HEK293 (cell line): Measurements from ENCODE around the gene UBIAD1.
A peak's percentile ranks its signal among the peaks of the same experiment; 100 is the strongest.

ENCODE experiments used
- HIC1 ChIP-seq: fragments of 450-650 bp; formaldehyde crosslinking; IDR thresholded peaks from 2 replicates; pipeline ENCODE4 v1.5.1; 2016; ENCODE audit warnings: missing biosample characterization, missing genetic modification characterization
- HOXD13 ChIP-seq: sonication (generic); formaldehyde crosslinking; IDR thresholded peaks from 2 replicates; pipeline ENCODE4 v1.8.0; 2022; ENCODE audit warnings: missing genetic modification reagents, borderline replicate concordance
- IKZF3 ChIP-seq: fragments of 450-650 bp; IDR thresholded peaks from 2 replicates; pipeline ENCODE4 v1.5.0; 2018; ENCODE audit warnings: missing biosample characterization, mild to moderate bottlenecking, missing genetic modification characterization, moderate library complexity
- INSM2 ChIP-seq: fragments of 450-650 bp; formaldehyde crosslinking; IDR thresholded peaks from 2 replicates; pipeline ENCODE4 v1.5.1; 2016; ENCODE audit warnings: missing biosample characterization, missing genetic modification characterization
- KLF1 ChIP-seq: fragments of 450-650 bp; formaldehyde crosslinking; IDR thresholded peaks from 2 replicates; pipeline ENCODE4 v1.5.1; 2016; ENCODE audit warnings: missing biosample characterization, missing genetic modification characterization
- OVOL3 ChIP-seq: fragments of 450-650 bp; formaldehyde crosslinking; IDR thresholded peaks from 2 replicates; pipeline ENCODE4 v1.5.1; 2016; ENCODE audit warnings: missing biosample characterization, missing genetic modification characterization
- RBAK ChIP-seq: fragments of 450-650 bp; formaldehyde crosslinking; IDR thresholded peaks from 2 replicates; pipeline ENCODE4 v1.5.1; 2016; ENCODE audit warnings: missing biosample characterization, missing genetic modification characterization
- TCF7L2 ChIP-seq: IDR thresholded peaks from 2 replicates; pipeline ENCODE4 v1.6.1; 2011; ENCODE audit warnings: low read depth, mild to moderate bottlenecking, inconsistent platforms, low read length, moderate library complexity, borderline replicate concordance
- YY1 ChIP-seq: fragments of 450-650 bp; formaldehyde crosslinking; IDR thresholded peaks from 2 replicates; pipeline ENCODE4 v1.5.1; 2018; ENCODE audit warnings: missing biosample characterization, missing genetic modification characterization
- ZBTB11 ChIP-seq: fragments of 450-650 bp; formaldehyde crosslinking; conservative IDR thresholded peaks from 2 replicates; pipeline ENCODE4 v1.5.1; 2016; ENCODE audit warnings: low read depth, missing biosample characterization, missing genetic modification characterization
- ZBTB20 ChIP-seq: fragments of 450-650 bp; formaldehyde crosslinking; IDR thresholded peaks from 2 replicates; pipeline ENCODE4 v1.5.1; 2016; ENCODE audit warnings: missing biosample characterization, missing genetic modification characterization
- ZNF133 ChIP-seq: fragments of 450-650 bp; formaldehyde crosslinking; IDR thresholded peaks from 2 replicates; pipeline ENCODE4 v1.5.1; 2016; ENCODE audit warnings: missing biosample characterization, missing genetic modification characterization
- ZNF184 ChIP-seq: fragments of 450-650 bp; IDR thresholded peaks from 2 replicates; pipeline ENCODE4 v1.5.1; 2018; ENCODE audit warnings: missing biosample characterization, mild to moderate bottlenecking, missing genetic modification characterization
- ZNF24 ChIP-seq: fragments of 450-650 bp; formaldehyde crosslinking; IDR thresholded peaks from 2 replicates; pipeline ENCODE4 v1.5.1; 2016; ENCODE audit warnings: missing biosample characterization, missing genetic modification characterization
- ZNF26 ChIP-seq: fragments of 450-650 bp; formaldehyde crosslinking; IDR thresholded peaks from 2 replicates; pipeline ENCODE4 v1.5.1; 2016; ENCODE audit warnings: missing biosample characterization, missing genetic modification characterization
- ZNF354C ChIP-seq: fragments of 450-650 bp; formaldehyde crosslinking; IDR thresholded peaks from 2 replicates; pipeline ENCODE4 v1.5.1; 2016; ENCODE audit warnings: missing biosample characterization, missing genetic modification characterization, low read depth, borderline replicate concordance
- ZNF423 ChIP-seq: fragments of 450-650 bp; formaldehyde crosslinking; IDR thresholded peaks from 2 replicates; pipeline ENCODE4 v1.5.1; 2016; ENCODE audit warnings: missing biosample characterization, missing genetic modification characterization
- ZNF433 ChIP-seq: fragments of 450-650 bp; formaldehyde crosslinking; IDR thresholded peaks from 2 replicates; pipeline ENCODE4 v1.5.1; 2016; ENCODE audit warnings: missing biosample characterization, missing genetic modification characterization, low read depth
- ZNF560 ChIP-seq: fragments of 450-650 bp; formaldehyde crosslinking; IDR thresholded peaks from 2 replicates; pipeline ENCODE4 v1.5.1; 2017; ENCODE audit warnings: missing biosample characterization, missing genetic modification characterization, borderline replicate concordance
- ZNF571 ChIP-seq: fragments of 450-650 bp; formaldehyde crosslinking; IDR thresholded peaks from 2 replicates; pipeline ENCODE4 v1.5.0; 2017; ENCODE audit warnings: missing biosample characterization, missing genetic modification characterization
- ZNF624 ChIP-seq: fragments of 450-650 bp; formaldehyde crosslinking; IDR thresholded peaks from 2 replicates; pipeline ENCODE4 v1.5.1; 2017; ENCODE audit warnings: missing biosample characterization, missing genetic modification characterization
- ZNF654 ChIP-seq: fragments of 450-650 bp; formaldehyde crosslinking; IDR thresholded peaks from 2 replicates; pipeline ENCODE4 v1.5.1; 2016; ENCODE audit warnings: low read depth, missing biosample characterization, missing genetic modification characterization
- ZNF707 ChIP-seq: fragments of 450-650 bp; formaldehyde crosslinking; IDR thresholded peaks from 2 replicates; pipeline ENCODE4 v1.5.1; 2016; ENCODE audit warnings: missing biosample characterization, missing genetic modification characterization
- ZNF791 ChIP-seq: fragments of 450-650 bp; formaldehyde crosslinking; IDR thresholded peaks from 2 replicates; pipeline ENCODE4 v1.5.1; 2016; ENCODE audit warnings: missing biosample characterization, missing genetic modification characterization
- TF ChIP-seq, protein P1 (sequence below): fragments of 450-650 bp; formaldehyde crosslinking; IDR thresholded peaks from 2 replicates; pipeline ENCODE4 v1.5.1; 2017; ENCODE audit warnings: missing biosample characterization, missing genetic modification characterization
- TF ChIP-seq, protein P2 (sequence below): fragments of 450-650 bp; formaldehyde crosslinking; IDR thresholded peaks from 2 replicates; pipeline ENCODE4 v1.5.1; 2016; ENCODE audit warnings: missing biosample characterization, missing genetic modification characterization, low read depth

UBIAD1 gene

DNA sequence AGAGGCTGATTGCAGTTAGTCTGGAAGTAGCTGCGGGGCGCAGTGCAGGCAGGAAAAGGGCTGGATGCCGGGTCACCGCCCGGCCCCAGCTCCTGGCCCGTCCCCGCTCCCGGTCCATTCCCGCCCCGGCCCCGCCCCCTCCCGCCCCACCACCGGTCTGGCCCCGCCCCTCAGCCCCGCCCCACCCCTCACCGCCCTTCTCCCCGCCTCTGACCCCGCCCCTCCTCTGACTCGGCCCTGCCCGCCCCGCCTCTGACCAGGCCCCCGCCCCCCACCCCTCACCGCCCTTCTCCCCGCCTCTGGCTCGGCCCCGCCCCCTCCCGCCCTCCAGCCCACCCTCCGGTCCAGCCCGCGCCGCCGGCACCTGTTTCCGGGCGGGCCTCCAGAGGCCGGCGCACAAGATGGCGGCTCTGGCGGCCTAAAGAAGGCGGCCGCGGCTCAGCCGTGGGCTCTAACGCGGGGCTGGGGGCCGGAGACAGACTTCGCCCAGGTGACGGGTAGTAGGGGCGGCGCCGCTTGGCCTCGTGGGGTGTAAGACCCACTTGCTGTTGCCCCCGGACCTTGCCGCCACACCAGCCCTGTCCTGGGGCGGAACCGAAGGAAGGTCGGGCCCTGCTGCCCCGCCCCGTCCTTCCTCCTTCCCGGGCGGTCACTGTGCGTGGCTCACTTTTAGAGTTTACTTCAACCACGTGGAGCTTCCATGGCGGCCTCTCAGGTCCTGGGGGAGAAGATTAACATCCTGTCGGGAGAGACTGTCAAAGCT lies at the start of gene UBIAD1 (continued):
- TF ChIP-seq ZNF354C (tag by site-specific recombination) (no peak), ZNF433 (no peak), ZNF184 (0 out of 2 replicates have a peak, but pooled peaks have one; percentile 15), HOXD13 (CRISPR knock-in tag) (no peak), TCF7L2 (no peak), ZNF707 (no peak), IKZF3 (tag by site-specific recombination) (no peak; the same call in 1 of the 2 replicates), ZNF133 (no peak), ZNF654 (tag by site-specific recombination) (no peak), KLF1 (tag by site-specific recombination) (peak; percentile 92), ZNF423 (tag by site-specific recombination) (no peak; the same call in 1 of the 2 replicates), HIC1 (tag by site-specific recombination) (0 out of 2 replicates have a peak, but pooled peaks have one; percentile 33), ZNF624 (tag by site-specific recombination) (no peak), ZNF571 (tag by site-specific recombination) (no peak), ZBTB20 (tag by site-specific recombination) (peak; percentile 90), ZNF560 (no peak), ZNF26 (tag by site-specific recombination) (no peak), RBAK (tag by site-specific recombination) (no peak), ZBTB11 (tag by site-specific recombination) (peak; percentile 98), ZNF791 (tag by site-specific recombination) (no peak), YY1 (tag by site-specific recombination) (peak; percentile 98), ZNF24 (tag by site-specific recombination) (peak; percentile 72), INSM2 (tag by site-specific recombination) (peak; percentile 73), OVOL3 (tag by site-specific recombination) (peak; percentile 34; the same call in 1 of the 2 replicates)
- TF ChIP-seq, protein P1, sequence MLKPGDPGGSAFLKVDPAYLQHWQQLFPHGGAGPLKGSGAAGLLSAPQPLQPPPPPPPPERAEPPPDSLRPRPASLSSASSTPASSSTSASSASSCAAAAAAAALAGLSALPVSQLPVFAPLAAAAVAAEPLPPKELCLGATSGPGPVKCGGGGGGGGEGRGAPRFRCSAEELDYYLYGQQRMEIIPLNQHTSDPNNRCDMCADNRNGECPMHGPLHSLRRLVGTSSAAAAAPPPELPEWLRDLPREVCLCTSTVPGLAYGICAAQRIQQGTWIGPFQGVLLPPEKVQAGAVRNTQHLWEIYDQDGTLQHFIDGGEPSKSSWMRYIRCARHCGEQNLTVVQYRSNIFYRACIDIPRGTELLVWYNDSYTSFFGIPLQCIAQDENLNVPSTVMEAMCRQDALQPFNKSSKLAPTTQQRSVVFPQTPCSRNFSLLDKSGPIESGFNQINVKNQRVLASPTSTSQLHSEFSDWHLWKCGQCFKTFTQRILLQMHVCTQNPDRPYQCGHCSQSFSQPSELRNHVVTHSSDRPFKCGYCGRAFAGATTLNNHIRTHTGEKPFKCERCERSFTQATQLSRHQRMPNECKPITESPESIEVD (tag by site-specific recombination), result no peak
- TF ChIP-seq, protein P2, sequence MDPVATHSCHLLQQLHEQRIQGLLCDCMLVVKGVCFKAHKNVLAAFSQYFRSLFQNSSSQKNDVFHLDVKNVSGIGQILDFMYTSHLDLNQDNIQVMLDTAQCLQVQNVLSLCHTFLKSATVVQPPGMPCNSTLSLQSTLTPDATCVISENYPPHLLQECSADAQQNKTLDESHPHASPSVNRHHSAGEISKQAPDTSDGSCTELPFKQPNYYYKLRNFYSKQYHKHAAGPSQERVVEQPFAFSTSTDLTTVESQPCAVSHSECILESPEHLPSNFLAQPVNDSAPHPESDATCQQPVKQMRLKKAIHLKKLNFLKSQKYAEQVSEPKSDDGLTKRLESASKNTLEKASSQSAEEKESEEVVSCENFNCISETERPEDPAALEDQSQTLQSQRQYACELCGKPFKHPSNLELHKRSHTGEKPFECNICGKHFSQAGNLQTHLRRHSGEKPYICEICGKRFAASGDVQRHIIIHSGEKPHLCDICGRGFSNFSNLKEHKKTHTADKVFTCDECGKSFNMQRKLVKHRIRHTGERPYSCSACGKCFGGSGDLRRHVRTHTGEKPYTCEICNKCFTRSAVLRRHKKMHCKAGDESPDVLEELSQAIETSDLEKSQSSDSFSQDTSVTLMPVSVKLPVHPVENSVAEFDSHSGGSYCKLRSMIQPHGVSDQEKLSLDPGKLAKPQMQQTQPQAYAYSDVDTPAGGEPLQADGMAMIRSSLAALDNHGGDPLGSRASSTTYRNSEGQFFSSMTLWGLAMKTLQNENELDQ (tag by site-specific recombination), result no peak
